Sigmoid colon (tissue), 4 donors: Measurements from ENCODE around the gene CDKN1C.

Experiments used
- POLR2A ChIP-seq, 2 donors: fragments of 450-650 bp; IDR thresholded peaks; one replicate each; pipeline ENCODE4 v1.6.1; 2016; ENCODE audit warnings: antibody characterized with exemption in 2 of 2, mild to moderate bottlenecking in 2 of 2, moderate library complexity in 2 of 2
- POLR2AphosphoS5 ChIP-seq, 4 donors: sonication (generic); formaldehyde crosslinking; IDR thresholded peaks; one replicate each; pipeline ENCODE4 v1.6.1; 2017; ENCODE audit warnings: antibody characterized with exemption in 4 of 4

DNA sequence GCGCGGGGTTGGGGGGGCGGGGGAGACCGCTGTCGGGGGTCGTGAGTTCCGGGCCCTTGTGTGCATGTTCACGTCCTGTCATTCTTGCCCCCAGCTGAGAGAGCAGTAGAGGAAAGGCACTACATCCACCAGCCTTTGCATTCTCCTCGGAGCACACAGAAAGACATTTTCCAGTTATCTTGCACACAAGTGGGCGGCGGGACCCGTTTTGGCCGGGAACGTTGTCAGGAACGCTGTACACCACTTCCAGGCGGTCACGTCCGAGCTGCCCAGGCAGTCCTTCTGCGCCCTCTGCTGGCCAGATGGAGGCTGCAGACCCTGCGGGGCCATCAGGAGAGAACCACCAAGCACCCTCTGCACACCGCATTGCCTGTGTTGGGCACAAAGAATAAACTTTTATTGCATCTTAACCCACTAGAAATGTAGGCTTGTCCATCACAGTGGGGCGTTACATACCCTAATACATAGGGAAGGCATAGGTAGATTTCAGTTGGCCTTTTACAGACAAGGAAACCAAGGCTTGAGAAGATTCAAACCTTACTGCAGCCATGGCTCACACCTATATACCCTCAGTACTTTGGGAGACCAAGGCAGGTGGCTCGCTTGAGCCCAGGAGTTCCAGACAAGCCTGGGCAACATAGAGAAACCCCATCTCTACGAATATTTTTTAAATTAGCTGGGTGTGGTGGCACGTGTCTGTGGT, 2.8 kb upstream of the CDKN1C start:
- no peak for TF ChIP-seq POLR2A (IDR thresholded peaks at IDR 0.05)
- peak in 2 of 4 donors; percentile 23 to 24 for TF ChIP-seq POLR2AphosphoS5 (IDR thresholded peaks at IDR 0.05)
